ENCODE measurements around the gene RPS27L.

- TF ChIP-seq CTCF (IDR thresholded peaks at IDR 0.05) = no peak
- no peak for TF ChIP-seq POLR2A (IDR thresholded peaks at IDR 0.05)
These were observed 1.8 kb downstream of the RPS27L start for GRCh38 chr15:63155486-63155885.

Data from esophagus squamous epithelium (tissue), 4 donors.